ENCODE measurements around the gene AUTS2. TPM values are rescaled to one million over a fixed set of nuclear protein-coding genes. Genes with fewer than 3 reads are reported as not detected.
A peak's percentile ranks its signal among the peaks of the same experiment; 100 is the strongest.

The AUTS2 gene
- total and polyA plus RNA-seq, 10 of the 15 experiments (the other 5 are each of a cell fraction or from before 2014, with no cell fraction given) = 6.4 to 55.6 (median 21.6) TPM

- TF ChIP-seq TCF12 (IDR thresholded peaks at IDR 0.05; ENCODE audit: low read depth, low read length) = no peak
- TF ChIP-seq HDAC6 (IDR thresholded peaks at IDR 0.05; ENCODE audit: unreplicated experiment) = no peak
Observed at GRCh38 chr7:70598976-70599375, 1000.7 kb downstream of the AUTS2 start (continued).

- in situ Hi-C loops (cut with MboI) = no loop called here
- RAD21 ChIA-PET (ENCODE audit: unreplicated experiment) = no interaction called here
- 20% methylated on average over 5 of the region's 5 CpGs for WGBS (ENCODE audit: insufficient coverage, insufficient replicate concordance, low lambda C conversion rate, missing lambda C conversion rate)
- no peak overlapping the region for H3K27ac ChIP-seq (ENCODE audit: control insufficient read depth, insufficient read depth)
- FAIRE-seq (no peak), DNase-seq (ENCODE audit: low read depth, low spot score) (no peak), ATAC-seq (peak; percentile 20; the same call in 2 of the 3 replicates)
- H3K79me2 ChIP-seq (ENCODE audit: control insufficient read depth, insufficient read depth, low read length) = no peaks in the 10 kb centered on the region
- H3K9ac ChIP-seq (ENCODE audit: control insufficient read depth, insufficient read depth, low read length) = no peak overlapping the region
- SMC1A ChIA-PET (ENCODE audit: uncharacterized antibody, unreplicated experiment) = interaction anchor here (1.6 kb wide), 1 partner anchor 49 kb away, joined by 4 read pairs; no protein-coding TSS in a partner anchor
- no peaks in the 10 kb centered on the region for H3K27me3 ChIP-seq (replicated peaks in 1 of 2; ENCODE audit: control insufficient read depth in 2 of 2, insufficient read depth in 2 of 2, low read length in 1 of 2)
- TF ChIP-seq BCL11A (IDR thresholded peaks at IDR 0.05; ENCODE audit: low read depth, low read length) (no peak), SIX5 (IDR thresholded peaks at IDR 0.05; ENCODE audit: low read depth, low read length, severe bottlenecking) (no peak), NFXL1 (IDR thresholded peaks at IDR 0.05; ENCODE audit: borderline replicate concordance) (no peak), POLR2A (IDR thresholded peaks at IDR 0.05; ENCODE audit: low read depth, low read length) (no peak), E2F4 (IDR thresholded peaks at IDR 0.05; ENCODE audit: low read depth, low read length) (no peak), NFIC (IDR thresholded peaks at IDR 0.05; ENCODE audit: low read depth, low read length) (no peak), POU2F2 (IDR thresholded peaks at IDR 0.05; ENCODE audit: borderline replicate concordance, low read depth, low read length) (no peak), SIN3A (IDR thresholded peaks at IDR 0.05; ENCODE audit: low read depth, low read length) (no peak), CBX5 (IDR thresholded peaks at IDR 0.05; ENCODE audit: low read depth) (no peak), E2F8 (IDR thresholded peaks at IDR 0.05; ENCODE audit: low read depth, partially characterized antibody) (no peak)
- BruUV-seq (replicated peaks) = no TSS peak
- no peaks in the 10 kb centered on the region; the same call in 2 of the 3 replicates for H3K9me3 ChIP-seq (replicated peaks; ENCODE audit: control insufficient read depth, insufficient read depth, low read length)
- POLR2A ChIA-PET = no interaction called here
- no peak overlapping the region for H3K4me2 ChIP-seq (ENCODE audit: control insufficient read depth, insufficient read depth)
- no peaks in the 10 kb centered on the region for H4K20me1 ChIP-seq (ENCODE audit: control insufficient read depth, insufficient read depth)
- no peak overlapping the region for H2AFZ ChIP-seq (ENCODE audit: control insufficient read depth, low read depth, low read length)
- CTCF ChIA-PET = interaction anchor here (1.1 kb wide), 1 partner anchor 99 kb away, joined by 5 read pairs; no protein-coding TSS in a partner anchor
- intact Hi-C loops (cut with micrococcal nuclease; ENCODE audit: unreplicated experiment) = loop anchor here (5.0 kb wide), 1 partner anchor 98 kb away; no protein-coding TSS in a partner anchor
- H3K4me3 ChIP-seq = no peak overlapping the region
- no peaks in the 10 kb centered on the region; a peak in 1 of 4 replicates for H3K36me3 ChIP-seq (ENCODE audit: control insufficient read depth in 2 of 2, insufficient read depth in 2 of 2, low read length in 1 of 2)
- peaks cover 6% of the 10 kb centered on the region for H3K4me1 ChIP-seq (ENCODE audit: control insufficient read depth, insufficient read depth, low read length)
Observed at GRCh38 chr7:70599446-70600190, 1001.3 kb downstream of the AUTS2 start.

Data from GM12878 (cell line).